D341Med (cell line): ENCODE results near the gene AFF3.
"Not testable (repeated sequence)": the region's sequence is repeated elsewhere in the genome, so short reads cannot be mapped to it uniquely, and the experiment has no call there.

Experiments
- DNase-seq: peaks from one replicate; pipeline ENCODE4 v3.0.0; 2012; ENCODE audit warnings: low spot score

AFF3 gene

GRCh38 chr2:99662761-99663341 lies 479.5 kb downstream of the AFF3 start:
- no peak for DNase-seq

DNA sequence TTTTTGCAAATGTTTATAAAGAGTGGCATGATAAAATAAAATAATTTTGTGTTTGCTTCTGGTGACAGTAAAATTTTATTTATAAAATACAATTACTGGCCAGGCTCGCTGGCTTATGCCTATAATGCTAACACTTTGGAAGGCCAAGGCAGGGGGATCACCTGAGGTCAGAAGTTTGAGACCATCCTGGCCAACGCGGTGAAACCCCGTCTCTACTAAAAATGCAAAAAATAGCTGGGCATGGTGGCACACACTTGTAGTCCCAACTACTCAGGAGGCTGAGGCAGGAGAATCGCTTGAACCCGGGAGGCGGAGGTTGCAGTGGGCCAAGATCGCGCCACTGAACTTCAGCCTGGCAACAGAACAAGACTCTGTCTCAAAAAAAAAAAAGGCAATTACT lies 480.6 kb downstream of the AFF3 start:
- not testable (repeated sequence) for DNase-seq

DNA sequence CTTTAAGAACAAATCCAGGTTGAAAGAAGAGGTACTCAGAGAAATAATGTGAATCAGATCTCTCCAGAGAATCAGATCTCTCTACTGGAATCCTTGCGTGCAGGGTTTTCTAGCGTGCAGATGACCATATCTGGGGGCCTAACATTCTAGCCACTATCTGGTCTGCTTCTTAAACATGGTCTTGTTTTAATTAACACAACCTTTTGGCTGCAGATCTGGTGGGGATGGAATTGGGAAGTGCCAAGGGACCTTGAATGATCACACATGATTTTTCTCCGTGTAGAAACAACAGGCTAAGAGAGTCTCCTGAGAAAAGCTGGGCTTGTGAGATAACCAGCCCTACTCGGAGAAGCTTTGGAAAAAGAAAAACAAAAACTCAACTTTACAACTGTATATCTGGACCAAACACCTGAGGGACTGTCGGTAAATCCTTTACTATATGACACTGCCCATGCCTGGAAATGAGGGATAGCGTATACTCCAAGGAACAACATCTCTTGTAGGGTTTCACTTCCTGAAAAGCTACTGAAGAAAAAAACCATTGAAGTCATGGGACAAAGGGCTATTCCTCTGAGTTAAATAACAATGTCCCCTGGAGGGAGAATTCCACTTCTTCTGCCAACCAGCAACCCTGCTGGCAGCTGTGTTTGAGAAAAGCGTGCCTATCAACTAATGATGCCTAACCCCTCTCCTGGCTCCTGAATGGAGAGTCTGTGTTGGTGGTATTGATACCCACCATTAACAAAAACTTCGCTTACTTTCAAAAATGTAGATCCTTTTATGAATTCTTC lies 481.6 kb downstream of the AFF3 start:
- no peak for DNase-seq

- no peak for DNase-seq
Measured at GRCh38 chr2:99659874-99660273, 482.5 kb downstream of the AFF3 start.

DNA sequence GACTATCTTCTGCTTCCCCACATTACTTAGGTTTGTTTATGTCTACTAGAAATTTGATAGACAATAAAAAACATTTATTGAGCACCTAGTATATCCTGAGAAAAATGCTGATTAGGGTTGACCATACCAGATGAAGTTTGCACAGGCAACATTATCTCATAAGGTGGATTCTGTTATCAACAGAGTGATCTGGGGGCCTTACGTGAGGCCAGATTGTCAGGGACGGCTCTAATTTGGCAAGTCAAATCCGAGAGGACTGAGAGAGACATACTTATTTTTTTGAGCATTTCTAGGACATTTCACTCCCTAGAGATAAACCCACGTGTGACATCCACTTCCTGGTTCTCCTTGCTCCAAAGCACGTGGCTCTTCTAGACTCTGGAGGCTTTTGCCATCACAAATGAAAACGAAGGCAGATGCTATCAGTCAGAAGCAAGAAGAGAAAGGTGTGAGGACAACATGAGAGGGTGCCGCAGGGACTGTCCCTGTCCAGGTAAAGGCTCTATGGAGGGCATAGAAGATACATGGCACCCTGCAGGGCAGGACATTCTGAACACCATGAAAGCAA lies 484.6 kb downstream of the AFF3 start:
- DNase-seq: no peak

DNA sequence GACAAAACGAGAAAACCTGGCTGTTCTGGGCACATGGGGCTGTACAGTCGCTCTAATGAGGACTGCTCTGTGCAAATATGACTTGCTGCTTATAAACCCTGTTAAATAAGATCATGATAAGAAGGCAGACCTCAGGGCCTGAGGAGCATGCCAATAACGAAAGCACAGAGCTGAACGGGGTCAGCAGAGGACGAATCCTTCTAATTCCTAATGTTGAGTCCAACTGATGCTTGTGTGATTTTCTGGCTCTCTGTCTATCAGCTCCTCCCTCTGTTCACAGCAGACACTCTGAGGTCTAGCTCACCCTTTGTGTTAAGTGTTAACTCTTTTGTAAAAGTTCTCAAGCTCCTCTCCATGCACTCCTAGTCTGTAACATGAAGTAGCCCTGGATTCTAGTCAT lies 485.4 kb downstream of the AFF3 start:
- DNase-seq: no peak

GRCh38 chr2:99653433-99653832 lies 489.0 kb downstream of the AFF3 start:
- no peak for DNase-seq

DNA sequence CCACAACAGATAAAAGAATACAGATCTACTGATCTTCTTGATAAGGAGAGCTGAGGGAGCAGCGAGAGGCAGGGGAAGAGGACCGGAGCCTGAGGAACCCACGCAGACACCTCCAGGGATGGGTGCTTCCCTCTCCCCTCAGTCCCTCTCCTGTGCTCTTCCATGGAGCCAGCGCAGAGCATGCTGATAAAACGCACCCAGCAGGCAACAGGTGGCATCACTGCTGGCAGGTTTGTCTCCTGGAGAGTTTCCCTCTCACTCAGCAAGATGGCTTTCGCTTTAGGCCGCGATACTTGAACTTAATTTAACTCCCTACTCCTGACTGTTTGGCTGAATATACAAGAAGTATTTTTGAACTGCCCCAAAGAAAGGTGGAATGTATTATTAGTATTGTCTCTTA lies 489.5 kb downstream of the AFF3 start:
- DNase-seq: no peak

DNA sequence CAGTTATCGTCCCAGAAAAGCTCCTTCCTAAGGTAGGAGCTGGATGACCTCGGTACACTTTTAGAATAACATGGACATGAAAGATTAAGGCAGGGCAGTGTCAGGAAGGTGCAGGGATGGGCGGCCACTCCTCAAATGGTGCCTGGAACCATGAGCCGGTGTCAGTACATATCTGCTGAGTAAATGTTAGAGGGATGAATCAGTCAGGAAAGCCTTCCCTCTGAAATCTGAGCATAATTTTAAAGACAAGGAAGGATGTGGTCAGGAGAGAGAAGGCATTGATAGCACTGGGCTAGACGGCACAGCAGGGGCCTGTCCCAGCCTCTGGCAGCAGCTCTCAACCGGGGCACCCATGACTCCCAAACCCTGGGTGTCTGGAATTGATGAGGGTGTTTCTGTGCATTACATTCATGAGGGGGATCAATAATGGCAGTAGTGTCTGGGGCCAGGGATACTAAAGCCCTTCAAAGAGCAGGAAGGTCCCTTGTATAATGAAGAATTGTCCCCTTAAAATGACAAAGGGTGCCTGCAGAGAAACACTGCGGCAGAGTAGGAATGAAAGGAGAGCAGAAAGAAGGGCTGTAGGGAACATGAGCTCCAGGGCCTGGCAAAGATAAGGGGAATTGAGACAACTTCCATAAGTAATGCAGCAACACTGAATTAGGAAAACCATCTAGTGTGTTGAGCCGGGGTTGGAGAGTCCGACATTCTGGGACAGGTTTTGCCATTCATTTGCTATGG lies 490.3 kb downstream of the AFF3 start:
- DNase-seq: no peak

DNA sequence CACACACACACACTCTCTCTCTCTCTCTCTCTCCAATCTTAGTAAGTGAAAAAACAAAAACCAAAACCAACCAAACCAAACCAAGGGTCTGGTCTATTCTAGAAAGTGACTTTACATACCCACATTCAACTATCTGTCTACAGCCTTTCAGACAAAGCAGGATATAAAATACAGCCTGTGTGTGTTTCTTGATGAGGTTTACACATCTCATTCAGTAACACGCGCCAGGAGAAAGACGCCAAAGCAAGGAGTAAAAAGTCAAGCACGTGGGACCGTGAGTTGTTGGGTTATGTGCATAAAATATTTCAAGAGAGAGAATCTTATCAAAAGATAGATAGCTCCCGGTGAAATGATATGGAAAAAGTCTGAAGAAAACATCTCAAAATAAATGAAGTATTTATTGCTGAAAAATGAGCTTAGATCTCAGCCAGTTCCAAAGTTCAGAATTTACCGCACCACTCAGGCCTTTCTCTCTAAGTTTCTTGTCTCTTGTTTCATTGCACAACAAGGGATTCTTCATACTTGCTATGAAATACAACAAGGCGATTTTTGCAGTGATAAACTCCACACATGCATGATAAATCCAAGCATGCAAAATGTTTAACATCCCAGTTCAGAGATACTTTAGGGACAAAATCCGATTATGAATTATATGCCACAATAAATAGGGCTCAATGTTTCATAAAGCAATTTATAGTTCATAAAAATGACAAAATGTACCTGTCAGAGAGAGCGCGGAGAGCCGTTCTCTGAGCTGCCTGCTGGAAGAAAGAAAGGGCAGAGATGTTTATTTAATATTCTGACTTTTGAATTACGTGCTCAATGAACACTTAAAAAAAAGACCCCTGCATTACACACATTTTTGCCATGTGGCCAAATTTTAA lies 493.2 kb downstream of the AFF3 start:
- no peak for DNase-seq

DNA sequence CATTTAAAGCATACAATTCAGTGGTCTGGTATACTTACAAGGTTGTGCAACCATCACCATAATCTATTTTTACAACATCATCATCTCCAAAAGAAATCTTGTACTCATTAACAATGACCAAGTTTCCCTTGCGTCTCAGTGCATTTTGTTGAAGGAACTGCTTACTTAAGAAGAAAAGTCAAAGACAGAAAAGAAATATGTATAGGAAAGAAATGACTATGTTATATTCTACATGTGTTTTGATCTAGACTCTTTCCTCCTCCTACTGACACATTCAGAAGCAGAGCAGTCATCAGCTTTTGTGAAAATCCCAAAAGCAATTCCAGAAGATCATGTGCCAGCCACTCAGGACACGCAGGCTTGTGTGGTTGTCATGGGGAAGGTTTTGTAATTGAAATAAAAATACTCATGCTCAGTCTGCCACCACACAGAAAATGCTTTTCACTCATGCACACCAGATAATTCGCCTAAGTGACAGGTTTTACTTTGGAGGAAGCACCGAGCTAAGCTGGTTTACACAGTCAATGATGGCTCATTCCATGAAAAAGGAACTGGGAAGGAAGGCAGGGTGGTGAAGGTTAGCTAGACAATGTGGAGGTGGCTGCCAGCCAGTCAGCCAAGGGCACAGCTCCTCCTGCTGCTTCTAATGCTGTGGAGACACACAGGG lies 494.1 kb downstream of the AFF3 start:
- DNase-seq: no peak

GRCh38 chr2:99645960-99646359 lies 496.4 kb downstream of the AFF3 start:
- no peak for DNase-seq

DNA sequence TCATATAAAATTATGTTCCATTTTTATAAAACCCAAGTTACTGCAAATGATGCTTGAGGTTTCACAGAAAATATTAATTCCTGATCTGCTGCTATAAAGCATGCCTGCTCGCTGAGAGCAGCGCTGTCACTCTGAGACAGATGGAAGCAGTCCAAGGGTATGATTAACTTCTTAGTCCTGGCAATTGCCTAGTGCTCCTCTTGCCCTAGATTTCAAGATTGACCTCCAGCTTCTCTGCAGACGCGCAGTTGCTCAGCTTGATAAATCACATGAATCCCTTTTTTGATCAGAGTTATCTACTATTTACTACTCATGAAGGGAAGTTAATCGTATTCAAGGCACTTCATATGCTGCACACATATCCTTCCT lies 498.0 kb downstream of the AFF3 start:
- DNase-seq: no peak

- DNase-seq: no peak
Measured at GRCh38 chr2:99643787-99644418, 498.5 kb downstream of the AFF3 start.

DNA sequence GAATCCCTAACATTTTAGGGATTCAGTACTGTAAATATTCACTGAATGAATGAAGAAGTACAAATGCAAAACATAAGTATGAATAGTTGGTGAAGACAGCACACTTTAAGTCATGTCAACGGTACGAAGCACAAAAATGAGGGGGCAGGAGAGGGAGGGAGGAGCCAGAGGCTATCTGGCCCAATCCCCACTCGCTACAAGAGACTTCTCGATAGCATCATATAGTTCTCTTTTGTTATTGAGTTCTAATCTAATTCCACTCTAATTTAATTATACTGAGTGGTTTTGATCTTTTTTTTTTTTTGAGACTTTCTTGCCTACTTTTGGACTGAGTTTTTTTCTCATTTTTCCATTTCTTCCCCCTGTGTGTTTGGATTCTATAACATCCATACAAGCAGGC lies 500.4 kb downstream of the AFF3 start:
- DNase-seq: no peak

DNA sequence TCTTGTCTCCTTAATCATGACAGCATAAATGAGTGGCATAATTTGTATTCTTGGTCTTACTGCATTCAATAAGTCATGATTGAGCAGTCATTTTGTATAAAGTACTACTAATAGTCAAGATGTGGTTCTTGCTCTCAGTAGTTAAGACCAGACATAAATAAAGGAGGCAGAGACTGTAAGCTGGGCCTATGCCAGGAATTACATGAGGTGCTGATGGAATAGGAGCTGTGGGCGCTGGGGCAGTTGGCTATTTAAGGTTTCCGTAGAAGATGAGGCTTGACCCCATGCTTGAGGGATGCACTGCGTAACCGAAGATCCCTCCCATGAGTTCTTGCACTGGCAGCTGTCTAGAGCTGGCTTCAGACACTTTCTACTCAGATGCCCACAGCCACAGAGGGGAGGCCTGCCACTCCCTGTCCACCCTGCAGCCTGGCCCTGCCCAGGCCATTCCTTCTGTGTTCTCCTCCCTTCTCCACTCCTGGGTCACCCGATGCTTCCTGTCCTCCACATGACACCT lies 501.7 kb downstream of the AFF3 start:
- no peak for DNase-seq

- no peak for DNase-seq
Measured at GRCh38 chr2:99638791-99639190, 503.6 kb downstream of the AFF3 start.

DNA sequence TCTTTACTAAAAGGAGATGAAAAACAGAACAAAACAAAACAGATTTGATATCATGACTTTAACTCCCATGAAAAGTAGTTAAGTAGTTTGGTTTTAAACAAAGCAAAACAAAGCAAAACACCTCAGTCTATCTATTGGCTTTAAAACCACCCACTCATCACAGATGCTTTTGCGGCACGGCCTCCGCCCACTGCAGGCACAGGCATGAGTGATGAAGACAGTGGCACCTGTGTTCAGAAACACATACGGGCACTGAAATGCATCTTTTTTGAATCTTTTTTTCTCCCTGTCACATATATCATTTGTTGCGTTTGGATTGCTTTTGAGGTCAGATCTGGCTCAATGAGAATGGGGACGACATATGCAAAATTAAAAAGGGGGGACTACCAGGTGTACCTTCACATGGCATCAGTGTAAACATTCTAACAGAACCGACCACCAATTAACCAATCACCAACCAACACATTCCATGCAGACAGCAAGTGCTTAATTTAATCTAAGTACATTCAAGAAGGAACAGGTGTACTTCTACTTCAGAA lies 505.2 kb downstream of the AFF3 start:
- no peak for DNase-seq

DNA sequence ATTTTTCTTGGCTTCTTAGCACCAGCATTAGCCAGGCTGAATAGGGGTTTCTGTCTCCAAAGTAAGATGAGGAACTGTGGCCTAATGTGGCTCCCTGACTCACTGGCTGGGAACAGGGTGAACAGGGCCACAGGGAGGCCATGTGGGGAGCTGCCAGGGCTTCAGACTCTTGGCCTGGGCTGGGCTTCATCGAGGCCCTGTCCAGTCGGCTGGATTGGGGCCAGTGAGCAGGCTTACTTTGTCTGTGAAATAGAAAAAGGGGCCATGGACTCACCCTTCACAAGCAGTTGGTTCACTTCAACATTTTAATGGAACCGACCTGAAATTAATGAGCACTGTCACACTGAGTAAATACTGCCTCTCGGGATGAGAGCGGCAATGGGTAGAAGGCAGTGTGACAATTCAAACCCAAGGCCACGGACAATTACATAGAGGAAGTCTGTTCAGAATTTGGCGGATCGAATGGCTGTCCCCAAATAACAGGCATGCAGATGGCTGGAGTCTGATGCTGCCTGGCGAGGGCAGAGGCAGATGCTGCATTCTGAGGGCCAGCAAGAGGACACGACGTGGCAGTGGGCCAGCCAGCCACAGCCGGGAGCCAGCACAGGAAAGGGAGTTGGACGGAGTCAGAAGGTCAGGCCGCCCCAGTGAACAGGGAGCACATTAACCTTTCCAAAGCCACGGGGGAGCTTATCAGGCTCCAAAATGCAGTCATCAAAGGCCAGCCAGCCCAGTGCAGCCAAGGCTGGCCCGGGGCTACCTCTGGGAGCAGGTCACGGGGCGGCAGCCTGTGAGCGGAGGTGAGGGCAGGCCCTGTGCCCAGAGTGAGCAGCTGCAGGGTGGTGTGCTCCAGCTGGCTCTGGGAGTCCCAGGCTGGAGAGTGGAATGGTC lies 506.0 kb downstream of the AFF3 start:
- no peak for DNase-seq
